SK-N-SH (cell line): ENCODE data around the gene JMJD6. TPM values are rescaled to one million over a fixed set of nuclear protein-coding genes. Genes with fewer than 3 reads are reported as not detected.

Experiments
- CTCF ChIA-PET: fragments of 300-600, 350-600 bp; formaldehyde crosslinking; extraction: SDS; loops from one replicate; lab custom pipeline; 2021; lab: Yijun Ruan, JAX
- POLR2A ChIA-PET: fragments of 350-600 bp; sonication (Branson Sonifier 250); formaldehyde crosslinking; extraction: SDS; loops from one replicate; lab custom pipeline; 2020; ENCODE audit warnings: antibody characterized with exemption, inconsistent platforms; lab: Yijun Ruan, JAX
- DNase-seq: peaks from one replicate; pipeline ENCODE4 v3.0.0; 2012
- H2AFZ ChIP-seq: fragments of 200-600 bp; sonication (generic); 2 replicates; pipeline ENCODE4 v1.8.1; 2016; ENCODE audit warnings: antibody characterized with exemption, mild to moderate bottlenecking, low read depth
- H3F3A ChIP-seq: fragments of 200-600 bp; sonication (generic); replicated peaks from 2 replicates; pipeline ENCODE3; 2016; ENCODE audit warnings: antibody characterized with exemption, mild to moderate bottlenecking; ENCODE audit not compliant: insufficient read depth
- H3K27ac ChIP-seq, 2 experiments: fragments of 200-500 bp in 1 of 2; fragments of 200-600 bp in 1 of 2; sonication (Bioruptor generic) in 1 of 2; sonication (generic), shearing (Covaris generic) in 1 of 2; 2 replicates each; pipeline versions ENCODE4 v1.5.1 to v1.6.1; 2014 to 2016; ENCODE audit warnings: low read depth in 2 of 2, inconsistent platforms in 1 of 2, low read length in 1 of 2, mild to moderate bottlenecking in 1 of 2, mixed read lengths in 1 of 2
- H3K27me3 ChIP-seq: fragments of 200-600 bp; sonication (generic), shearing (Covaris generic); 2 replicates; pipeline ENCODE4 v1.6.1; 2016; ENCODE audit warnings: mixed run types; ENCODE audit not compliant: insufficient read depth
- H3K36me3 ChIP-seq, 2 experiments: fragments of 200-500 bp in 1 of 2; fragments of 200-600 bp in 1 of 2; sonication (Bioruptor generic) in 1 of 2; sonication (generic) in 1 of 2; replicated peaks in 1 of 2; 2 replicates each; pipeline versions ENCODE3 to v1.5.1; 2014 to 2016; ENCODE audit warnings: low read length in 1 of 2, mild to moderate bottlenecking in 1 of 2; ENCODE audit not compliant: insufficient read depth in 2 of 2, control insufficient read depth in 1 of 2
- H3K4me1 ChIP-seq, 2 experiments: fragments of 200-500 bp in 1 of 2; fragments of 200-600 bp in 1 of 2; sonication (Bioruptor generic) in 1 of 2; sonication (generic), shearing (Covaris generic) in 1 of 2; 2 replicates each; pipeline versions ENCODE4 v1.5.1 to v1.6.1; 2014 to 2016; ENCODE audit warnings: low read depth in 1 of 2, low read length in 1 of 2, mixed run types in 1 of 2; ENCODE audit not compliant: insufficient read depth in 2 of 2, control insufficient read depth in 1 of 2
- H3K4me2 ChIP-seq: fragments of 200-600 bp; sonication (generic), shearing (Covaris generic); 2 replicates; pipeline ENCODE4 v1.6.1; 2017; ENCODE audit warnings: mixed run types
- H3K4me3 ChIP-seq, 2 experiments: fragments of 200-500 bp in 1 of 2; fragments of 200-600 bp in 1 of 2; sonication (Bioruptor generic) in 1 of 2; sonication (generic), shearing (Covaris generic) in 1 of 2; 2 replicates each; pipeline versions ENCODE4 v1.5.1 to v1.8.1; 2014 to 2016; ENCODE audit warnings: low read depth in 2 of 2, inconsistent platforms in 1 of 2, low read length in 1 of 2, mild to moderate bottlenecking in 1 of 2, mixed read lengths in 1 of 2, moderate library complexity in 1 of 2
- H3K79me2 ChIP-seq: fragments of 200-600 bp; sonication (generic); 2 replicates; pipeline ENCODE4 v1.8.1; 2017; ENCODE audit warnings: mild to moderate bottlenecking; ENCODE audit not compliant: insufficient read depth
- H3K9ac ChIP-seq: fragments of 200-600 bp; sonication (generic); 2 replicates; pipeline ENCODE4 v1.6.1; 2017; ENCODE audit warnings: mixed run types
- H3K9me2 ChIP-seq: fragments of 200-600 bp; sonication (generic); 2 replicates; pipeline ENCODE4 v1.6.1; 2017; ENCODE audit warnings: mixed run types
- H3K9me3 ChIP-seq: fragments of 200-600 bp; sonication (generic); 2 replicates; pipeline ENCODE4 v1.6.1; 2017; ENCODE audit warnings: mixed run types, mild to moderate bottlenecking, moderate library complexity
- H4K20me1 ChIP-seq: fragments of 200-600 bp; sonication (generic); 2 replicates; pipeline ENCODE4 v1.6.1; 2017; ENCODE audit warnings: mild to moderate bottlenecking, mixed run types; ENCODE audit not compliant: insufficient read depth
- CTCF ChIP-seq: fragments of 200-600 bp; sonication (generic); IDR thresholded peaks from 2 replicates; pipeline ENCODE4 v1.6.1; 2017; ENCODE audit warnings: antibody characterized with exemption, mild to moderate bottlenecking, moderate library complexity
- ELF1 ChIP-seq: IDR thresholded peaks from 2 replicates; pipeline ENCODE4 v1.4.0; 2012
- EP300 ChIP-seq, 2 experiments: IDR thresholded peaks; 2 replicates each; pipeline versions ENCODE4 v1.4.0 to v1.6.1; 2012; ENCODE audit warnings: borderline replicate concordance in 1 of 2, low read depth in 1 of 2, low read length in 1 of 2
- EZH2phosphoT487 ChIP-seq: fragments of 200-600 bp; sonication (generic); IDR thresholded peaks from 2 replicates; pipeline ENCODE4 v1.6.1; 2017; ENCODE audit warnings: low read depth, mixed run types, mild to moderate bottlenecking, antibody characterized with exemption, moderate library complexity, borderline replicate concordance
- GABPA ChIP-seq: IDR thresholded peaks from 2 replicates; pipeline ENCODE4 v1.4.0; 2012; ENCODE audit warnings: low read depth, mild to moderate bottlenecking
- MXI1 ChIP-seq: IDR thresholded peaks from 2 replicates; pipeline ENCODE4 v1.6.1; 2012; ENCODE audit warnings: mild to moderate bottlenecking, low read depth, low read length, improper control_type of control experiment
- NFIC ChIP-seq: IDR thresholded peaks from 2 replicates; pipeline ENCODE4 v1.4.0; 2012; ENCODE audit warnings: borderline replicate concordance
- POLR2AphosphoS5 ChIP-seq: IDR thresholded peaks from 2 replicates; pipeline ENCODE4 v1.6.1; 2012; ENCODE audit warnings: low read depth, low read length
- REST ChIP-seq: IDR thresholded peaks from 2 replicates; pipeline ENCODE4 v1.6.1; 2012; ENCODE audit warnings: mild to moderate bottlenecking, low read depth, low read length, moderate library complexity
- SIN3A ChIP-seq: IDR thresholded peaks from 2 replicates; pipeline ENCODE4 v1.6.1; 2012; ENCODE audit warnings: low read depth, mild to moderate bottlenecking, low read length, moderate library complexity, borderline replicate concordance
- SMC3 ChIP-seq: IDR thresholded peaks from 2 replicates; pipeline ENCODE4 v1.6.1; 2012; ENCODE audit warnings: low read depth, low read length, improper control_type of control experiment
- TAF1 ChIP-seq: IDR thresholded peaks from 2 replicates; pipeline ENCODE4 v1.6.1; 2012; ENCODE audit warnings: low read depth, mild to moderate bottlenecking, low read length, moderate library complexity, borderline replicate concordance
- TCF12 ChIP-seq: IDR thresholded peaks from 2 replicates; pipeline ENCODE4 v1.4.0; 2012
- TEAD4 ChIP-seq: IDR thresholded peaks from 2 replicates; pipeline ENCODE4 v1.4.0; 2012; ENCODE audit warnings: mild to moderate bottlenecking, borderline replicate concordance; ENCODE audit not compliant: insufficient read depth
- WGBS: methylation state at CpG from one replicate; pipeline ENCODE4 v1.1.6; 2017; ENCODE audit warnings: low lambda C conversion rate; 5-methylcytosine and 5-hydroxymethylcytosine counted together
- polyA plus RNA-seq, 3 experiments: library from polyadenylated mRNA; depleted of rRNA; stranded (reverse); fragments of >200 nt; gene quantifications; 2 replicates each; pipeline ENCODE4 v1.2.3, GENCODE V29; 2012

Gene JMJD6
- polyA plus RNA-seq, 1 of the 3 experiments (the other 2 are of a cell fraction) = 23.3 TPM

GRCh38 chr17:76673729-76674128, 52.7 kb downstream of the JMJD6 start (continued):
- TF ChIP-seq REST = no peak
- peak; percentile 83 for TF ChIP-seq TCF12
- no peak for TF ChIP-seq POLR2AphosphoS5
- TF ChIP-seq ELF1 = peak; percentile 20; the same call in 1 of the 2 replicates
- no peak for TF ChIP-seq TAF1
- TF ChIP-seq SMC3 = 0 out of 2 replicates have a peak, but pooled peaks have one; percentile 13
- TF ChIP-seq TEAD4 = no peak
- TF ChIP-seq SIN3A = no peak
- TF ChIP-seq EP300 (IDR thresholded peaks at IDR 0.05; ENCODE audit: borderline replicate concordance in 1 of 2, low read depth in 1 of 2, low read length in 1 of 2) = peak in 1 of 2 experiments; percentile 46; a peak in 1 of 4 replicates

- CTCF ChIA-PET = interaction anchor here (1.0 to 4.2 kb wide), 6 partner anchors 9 to 149 kb away, joined by 3 to 42 read pairs (median 11); no protein-coding TSS in a partner anchor
- no peaks in the 10 kb centered on the region for H4K20me1 ChIP-seq
These were observed 53.5 kb downstream of the JMJD6 start for GRCh38 chr17:76672892-76673291.

More at GRCh38 chr17:76672892-76673291, 53.5 kb downstream of the JMJD6 start:
- Histone ChIP-seq H3F3A (peaks cover 12% of the 10 kb centered on the region), H3K4me1 (peaks cover 0 to 33% of the 10 kb centered on the region in 2 experiments; a peak in 2 of 4 replicates), H3K9me3 (no peaks in the 10 kb centered on the region), H3K79me2 (no peaks in the 10 kb centered on the region), H3K9ac (no peak overlapping the region), H3K27me3 (no peaks in the 10 kb centered on the region), H3K9me2 (no peaks in the 10 kb centered on the region), H2AFZ (no peak overlapping the region), H3K27ac (peak overlapping the region; percentile 8 to 94; a peak in 2 of 4 replicates), H3K4me2 (peak overlapping the region; percentile 77), H3K36me3 (peaks cover 11% of the 10 kb centered on the region in 2 experiments), H3K4me3 (no peak overlapping the region)
- TF ChIP-seq TEAD4 = no peak
- no peak for TF ChIP-seq MXI1
- no peak for TF ChIP-seq NFIC
- TF ChIP-seq EZH2phosphoT487 = no peak
- no peak for TF ChIP-seq CTCF
- TF ChIP-seq GABPA = no peak
- no peak for TF ChIP-seq SIN3A
- no peak for TF ChIP-seq TAF1
- 92% methylated on average over 3 of the region's 3 CpGs for WGBS
- no peak for DNase-seq
- POLR2A ChIA-PET = interaction anchor here (1.1 kb wide), 2 partner anchors 35 to 115 kb away, joined by 3 read pairs; no protein-coding TSS in a partner anchor
